H9 (cell line): ENCODE data around the gene CAPG. TPM values are rescaled to one million over a fixed set of nuclear protein-coding genes. Genes with fewer than 3 reads are reported as not detected.

Experiments
- DNase-seq: peaks from one replicate; pipeline ENCODE4 v3.0.0-alpha.2; 2017
- H2AFZ ChIP-seq: one replicate; pipeline ENCODE4 v1.6.1; 2013; ENCODE audit warnings: mild to moderate bottlenecking, low read length, control low read depth, moderate library complexity
- H2AK5ac ChIP-seq: 2 replicates; pipeline ENCODE4 v1.6.1; 2013; ENCODE audit warnings: low read length, control low read depth, mixed read lengths; ENCODE audit not compliant: insufficient read length
- H2BK120ac ChIP-seq: one replicate; pipeline ENCODE4 v1.6.1; 2013; ENCODE audit warnings: low read depth, mild to moderate bottlenecking, low read length, control low read depth, inconsistent platforms; ENCODE audit not compliant: poor library complexity, severe bottlenecking
- H2BK12ac ChIP-seq: 2 replicates; pipeline ENCODE4 v1.6.1; 2013; ENCODE audit warnings: low read length, control low read depth, mixed read lengths, low read depth; ENCODE audit not compliant: insufficient read length
- H2BK15ac ChIP-seq: 2 replicates; pipeline ENCODE4 v1.6.1; 2013; ENCODE audit warnings: low read depth, low read length, control low read depth
- H2BK20ac ChIP-seq: one replicate; pipeline ENCODE4 v1.6.1; 2013; ENCODE audit warnings: low read depth, mild to moderate bottlenecking, low read length, control low read depth, inconsistent platforms; ENCODE audit not compliant: poor library complexity, severe bottlenecking
- H2BK5ac ChIP-seq: 2 replicates; pipeline ENCODE4 v1.6.1; 2013; ENCODE audit warnings: low read length, control low read depth, mixed read lengths; ENCODE audit not compliant: insufficient read length
- H3K14ac ChIP-seq: 2 replicates; pipeline ENCODE4 v1.6.1; 2013; ENCODE audit warnings: low read length, control low read depth; ENCODE audit not compliant: insufficient read depth
- H3K18ac ChIP-seq: 2 replicates; pipeline ENCODE4 v1.6.1; 2013; ENCODE audit warnings: low read depth, mild to moderate bottlenecking, mixed read lengths, low read length, control low read depth; ENCODE audit not compliant: insufficient read length
- H3K23ac ChIP-seq: 2 replicates; pipeline ENCODE4 v1.6.1; 2013; ENCODE audit warnings: low read length, control low read depth, mixed read lengths, low read depth; ENCODE audit not compliant: insufficient read length
- H3K23me2 ChIP-seq: 2 replicates; pipeline ENCODE4 v1.6.1; 2013; ENCODE audit warnings: low read depth, mild to moderate bottlenecking, mixed read lengths, low read length, control low read depth; ENCODE audit not compliant: insufficient read length, poor library complexity, severe bottlenecking
- H3K27ac ChIP-seq: 2 replicates; pipeline ENCODE4 v1.5.1; 2013; ENCODE audit warnings: low read length, control low read depth, mixed read lengths, low read depth; ENCODE audit not compliant: insufficient read length
- H3K27me3 ChIP-seq: 2 replicates; pipeline ENCODE4 v1.6.1; 2013; ENCODE audit warnings: low read length, control low read depth, inconsistent platforms; ENCODE audit not compliant: insufficient read depth
- H3K4ac ChIP-seq: 2 replicates; pipeline ENCODE4 v1.6.1; 2013; ENCODE audit warnings: low read depth, mild to moderate bottlenecking, control low read depth, inconsistent platforms, low read length, moderate library complexity
- H3K4me1 ChIP-seq: 2 replicates; pipeline ENCODE4 v1.6.1; 2013; ENCODE audit warnings: low read length, control low read depth, inconsistent platforms; ENCODE audit not compliant: insufficient read depth
- H3K4me2 ChIP-seq: 2 replicates; pipeline ENCODE4 v1.6.1; 2013; ENCODE audit warnings: low read length, control low read depth, mixed read lengths; ENCODE audit not compliant: insufficient read length, insufficient read depth
- H3K56ac ChIP-seq: 2 replicates; pipeline ENCODE4 v1.6.1; 2013; ENCODE audit warnings: low read depth, mild to moderate bottlenecking, mixed read lengths, low read length, control low read depth; ENCODE audit not compliant: insufficient read length
- H3K79me1 ChIP-seq: 2 replicates; pipeline ENCODE4 v1.6.1; 2013; ENCODE audit warnings: low read depth, mild to moderate bottlenecking, moderate library complexity, low read length, control low read depth, inconsistent platforms; ENCODE audit not compliant: insufficient read depth, poor library complexity, severe bottlenecking
- H3K79me2 ChIP-seq: 2 replicates; pipeline ENCODE4 v1.6.1; 2013; ENCODE audit warnings: low read length, control low read depth, inconsistent platforms; ENCODE audit not compliant: insufficient read depth
- H3K9ac ChIP-seq: 2 replicates; pipeline ENCODE4 v1.6.1; 2013; ENCODE audit warnings: low read length, control low read depth, mixed read lengths; ENCODE audit not compliant: insufficient read length; ENCODE audit errors: extremely low read depth
- H3K9me3 ChIP-seq: one replicate; pipeline ENCODE4 v1.6.1; 2013; ENCODE audit warnings: low read depth, low read length, inconsistent platforms; ENCODE audit not compliant: control insufficient read depth
- H3T11ph ChIP-seq: one replicate; pipeline ENCODE4 v1.6.1; 2013; ENCODE audit warnings: mild to moderate bottlenecking, low read length, control low read depth, inconsistent platforms
- H4K20me1 ChIP-seq: one replicate; pipeline ENCODE4 v1.6.1; 2013; ENCODE audit not compliant: control insufficient read depth, insufficient read length, insufficient read depth
- H4K5ac ChIP-seq: 2 replicates; pipeline ENCODE4 v1.6.1; 2013; ENCODE audit warnings: low read depth, mild to moderate bottlenecking, mixed read lengths, low read length, control low read depth; ENCODE audit not compliant: insufficient read length
- H4K8ac ChIP-seq: replicated peaks from 2 replicates; pipeline ENCODE4 v1.6.1; 2013; ENCODE audit warnings: low read length, control low read depth, mixed read lengths, low read depth; ENCODE audit not compliant: insufficient read length
- H4K91ac ChIP-seq: 2 replicates; pipeline ENCODE4 v1.6.1; 2013; ENCODE audit warnings: low read depth, mild to moderate bottlenecking, moderate library complexity, mixed read lengths, low read length, control low read depth; ENCODE audit not compliant: insufficient read length
- H3K27ac Mint-ChIP-seq, 3 experiments: 2 replicates in 2 of 3; 3 replicates in 1 of 3; pipeline ENCODE4 v1.8.0; 2020 to 2021; ENCODE audit warnings: mixed read lengths in 3 of 3, mild to moderate bottlenecking in 1 of 3, moderate library complexity in 1 of 3
- H3K27me3 Mint-ChIP-seq: 2 replicates; pipeline ENCODE4 v1.8.0; 2021; ENCODE audit warnings: low read depth, mild to moderate bottlenecking, moderate library complexity, mixed read lengths
- H3K36me3 Mint-ChIP-seq, 3 experiments: 2 replicates in 2 of 3; 3 replicates in 1 of 3; pipeline ENCODE4 v1.8.0; 2020 to 2021; ENCODE audit warnings: low read depth in 3 of 3, mixed read lengths in 3 of 3; ENCODE audit not compliant: insufficient read depth in 1 of 3
- H3K4me1 Mint-ChIP-seq, 2 experiments: 2 replicates each; pipeline ENCODE4 v1.8.0; 2020; ENCODE audit warnings: mixed read lengths in 2 of 2
- H3K4me3 Mint-ChIP-seq, 2 experiments: 2 replicates in 1 of 2; 3 replicates in 1 of 2; pipeline ENCODE4 v1.8.0; 2020 to 2021; ENCODE audit warnings: mild to moderate bottlenecking in 2 of 2, mixed read lengths in 2 of 2, moderate library complexity in 1 of 2
- H3K9me3 Mint-ChIP-seq, 2 experiments: 2 replicates in 1 of 2; 3 replicates in 1 of 2; pipeline ENCODE4 v1.8.0; 2020; ENCODE audit warnings: mild to moderate bottlenecking in 2 of 2, mixed read lengths in 2 of 2, moderate library complexity in 1 of 2
- CTCF ChIP-seq: fragments of 200-600 bp; sonication (generic); conservative IDR thresholded peaks from 3 replicates; pipeline ENCODE4 v1.8.0; 2021; ENCODE audit warnings: antibody characterized with exemption, mild to moderate bottlenecking
- WGBS: extraction: QIAGEN DNeasy Blood & Tissue Kit; methylation state at CpG from one replicate; pipeline ENCODE4 v1.1.7; 2013; ENCODE audit warnings: missing lambda C conversion rate, low lambda C conversion rate, mixed read lengths; ENCODE audit not compliant: insufficient read length; ENCODE audit errors: extremely low coverage; 5-methylcytosine and 5-hydroxymethylcytosine counted together
- total RNA-seq: library from RNA; stranded (reverse); gene quantifications from 2 replicates; pipeline ENCODE4 v1.2.1, GENCODE V29; 2021

CAPG gene
- total RNA-seq, 1 experiment from 2014 or later = 72.8 TPM

- no peaks in the 10 kb centered on the region for H4K20me1 ChIP-seq
- no peak overlapping the region for H3T11ph ChIP-seq
- peaks cover 23 to 24% of the 10 kb centered on the region in 2 experiments for H3K4me1 Mint-ChIP-seq
- no peaks in the 10 kb centered on the region for H3K27me3 Mint-ChIP-seq
- no peak overlapping the region for H2AK5ac ChIP-seq
- no peaks in the 10 kb centered on the region for H3K4me1 ChIP-seq
- H3K36me3 Mint-ChIP-seq = peaks cover 4 to 8% (median 7%) of the 10 kb centered on the region in 3 experiments; a peak in 5 of 7 replicates
- no peak overlapping the region for H3K9ac ChIP-seq
- H2BK15ac ChIP-seq = no peak overlapping the region
- no peak overlapping the region for H2BK20ac ChIP-seq
- H3K4ac ChIP-seq = no peak overlapping the region
- peak; percentile 93 for TF ChIP-seq CTCF
- no peak overlapping the region for H3K4me2 ChIP-seq
- no peak overlapping the region for H3K27ac Mint-ChIP-seq
- H2AFZ ChIP-seq = no peak overlapping the region
- H2BK5ac ChIP-seq = no peak overlapping the region
- H3K79me2 ChIP-seq = no peaks in the 10 kb centered on the region
- H3K14ac ChIP-seq = no peak overlapping the region; the same call in 1 of the 2 replicates
- H3K4me3 Mint-ChIP-seq = no peak overlapping the region; a peak in 1 of 5 replicates
- no CpG with 5 or more reads among the region's 11 CpGs for WGBS
- H3K27ac ChIP-seq = no peak overlapping the region
- no peaks in the 10 kb centered on the region for H3K23me2 ChIP-seq
- H3K79me1 ChIP-seq = no peaks in the 10 kb centered on the region
- no peak overlapping the region for H4K5ac ChIP-seq
- H2BK120ac ChIP-seq = no peak overlapping the region
- H3K9me3 Mint-ChIP-seq = no peaks in the 10 kb centered on the region
- H4K8ac ChIP-seq = no peak overlapping the region
- H3K56ac ChIP-seq = no peak overlapping the region
- H4K91ac ChIP-seq = no peak overlapping the region
- peak; percentile 85 for DNase-seq
- H2BK12ac ChIP-seq = no peak overlapping the region
- H3K23ac ChIP-seq = no peak overlapping the region
- no peaks in the 10 kb centered on the region for H3K27me3 ChIP-seq
- no peaks in the 10 kb centered on the region for H3K9me3 ChIP-seq
- no peak overlapping the region for H3K18ac ChIP-seq
These were observed 19.1 kb downstream of the CAPG start for GRCh38 chr2:85390941-85391669.
